GM18907 (cell line): ENCODE measurements around the gene ATAD5.
"Not testable (repeated sequence)": the region's sequence is repeated elsewhere in the genome, so short reads cannot be mapped to it uniquely, and the experiment has no call there.

ENCODE experiments used
- ATAC-seq: cut with Tn5 transposase; IDR thresholded peaks from one replicate; pipeline ENCODE4 v1.9.1; 2021; ENCODE audit warnings: mild to moderate bottlenecking, moderate library complexity; ENCODE audit not compliant: unreplicated experiment

The ATAD5 gene

GRCh38 chr17:30821871-30822723 lies 9.7 kb upstream of the ATAD5 start:
- ATAC-seq, result no peak

DNA sequence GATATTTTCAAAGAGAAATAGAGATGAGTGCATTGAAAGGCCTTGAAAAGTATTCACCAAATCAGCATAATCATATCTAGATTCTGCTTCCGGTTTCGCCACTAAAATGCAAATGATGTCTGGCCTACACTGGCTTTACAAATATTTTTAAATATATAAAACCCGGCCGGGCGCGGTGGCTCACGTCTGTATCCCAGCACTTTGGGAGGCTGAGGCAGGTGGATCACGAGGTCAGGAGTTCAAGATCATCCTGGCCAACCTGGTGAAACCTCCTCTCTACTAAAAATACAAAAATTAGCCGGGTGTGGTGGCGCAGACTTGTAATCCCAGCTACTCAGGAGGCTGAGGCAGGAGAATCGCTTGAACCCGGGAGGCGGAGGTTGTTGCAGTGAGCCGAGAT lies 8.8 kb upstream of the ATAD5 start:
- ATAC-seq, result not testable (repeated sequence)

GRCh38 chr17:30823421-30823820 lies 8.3 kb upstream of the ATAD5 start:
- no peak for ATAC-seq

DNA sequence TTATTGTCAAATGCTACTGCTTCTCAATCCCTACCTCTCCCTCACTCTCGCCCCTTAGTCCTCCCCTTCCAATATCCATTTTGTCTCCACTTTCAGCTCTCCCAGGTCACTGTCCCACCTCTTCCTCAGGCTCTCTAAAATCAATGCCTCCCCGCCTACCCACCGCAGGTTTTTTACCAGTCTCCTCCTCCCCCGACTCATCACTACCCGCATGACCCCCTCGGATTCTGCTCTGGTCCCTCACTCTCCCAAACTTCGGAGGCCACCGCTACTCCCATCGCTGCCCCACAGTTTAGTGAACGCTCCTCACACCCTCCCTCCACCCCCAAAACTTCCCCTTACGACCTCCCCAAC lies 7.8 kb upstream of the ATAD5 start:
- ATAC-seq, result no peak

DNA sequence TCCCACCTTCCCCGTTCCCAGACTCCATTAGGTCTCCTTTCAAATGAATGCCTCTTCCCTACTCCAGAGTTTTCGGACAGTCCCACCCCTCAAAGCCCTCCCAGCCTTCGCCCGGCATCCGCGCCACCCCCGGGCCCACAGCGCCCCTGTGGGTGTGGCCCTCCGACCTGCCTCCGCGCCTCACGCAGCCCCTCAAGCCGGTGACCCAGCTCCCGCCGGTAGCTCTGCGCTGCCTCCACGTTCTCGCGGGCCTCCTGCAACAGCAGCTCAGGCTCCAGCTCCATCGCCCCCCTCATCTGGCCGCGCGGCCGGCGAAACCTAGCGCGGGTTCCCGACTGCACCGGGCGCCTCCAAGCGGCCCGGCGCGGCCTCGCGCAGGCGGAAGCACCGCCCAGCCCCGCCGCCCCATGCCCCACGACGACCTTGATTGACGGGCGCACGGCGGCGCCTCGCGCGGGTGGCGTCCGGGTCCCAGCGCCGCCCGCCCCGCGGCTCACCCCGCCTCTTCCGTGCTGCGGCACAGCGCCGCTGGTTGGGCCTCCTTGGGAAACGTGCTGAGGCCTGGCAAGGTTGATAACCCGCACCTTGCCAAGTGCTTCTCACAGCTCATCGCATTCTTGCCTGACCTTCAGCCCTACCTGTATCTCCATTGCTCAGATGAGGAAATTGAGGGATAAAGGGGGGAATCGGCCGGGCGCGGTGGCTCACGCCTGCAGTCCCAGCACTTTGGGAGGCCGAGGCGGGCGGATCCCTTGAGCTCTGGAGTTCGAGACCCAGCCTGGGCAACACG lies 7.2 kb upstream of the ATAD5 start, which contains the start of gene CRLF3:
Gene CRLF3 (minus strand): TSS at position 337 of the 790 bp plus-strand sequence. CDS start 41 bp downstream, at position 296.
- peak; percentile 81 for ATAC-seq

GRCh38 chr17:30827082-30827481 lies 4.7 kb upstream of the ATAD5 start:
- ATAC-seq, result no peak

DNA sequence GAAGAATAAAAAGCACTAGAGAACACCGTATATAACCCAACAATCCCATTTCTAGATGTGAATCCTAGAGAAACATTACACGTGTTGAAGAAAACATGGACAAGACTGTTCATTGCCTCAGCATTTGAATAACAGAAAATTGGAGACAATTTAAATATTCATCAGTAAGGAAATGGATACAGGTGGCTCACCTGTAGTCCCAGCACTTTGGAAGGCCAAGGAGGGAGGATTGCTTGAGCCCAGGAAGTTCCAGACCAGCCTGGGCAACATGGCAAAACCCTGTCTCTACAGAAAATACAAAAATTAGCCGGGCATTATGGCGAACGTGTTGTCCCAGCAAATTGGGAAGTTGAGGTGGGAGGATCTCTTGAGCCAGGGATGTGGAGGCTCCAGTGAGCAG lies 2.7 kb upstream of the ATAD5 start:
- ATAC-seq, result no peak

GRCh38 chr17:30831257-30831656 lies 509 bp upstream of the ATAD5 start:
- no peak for ATAC-seq

DNA sequence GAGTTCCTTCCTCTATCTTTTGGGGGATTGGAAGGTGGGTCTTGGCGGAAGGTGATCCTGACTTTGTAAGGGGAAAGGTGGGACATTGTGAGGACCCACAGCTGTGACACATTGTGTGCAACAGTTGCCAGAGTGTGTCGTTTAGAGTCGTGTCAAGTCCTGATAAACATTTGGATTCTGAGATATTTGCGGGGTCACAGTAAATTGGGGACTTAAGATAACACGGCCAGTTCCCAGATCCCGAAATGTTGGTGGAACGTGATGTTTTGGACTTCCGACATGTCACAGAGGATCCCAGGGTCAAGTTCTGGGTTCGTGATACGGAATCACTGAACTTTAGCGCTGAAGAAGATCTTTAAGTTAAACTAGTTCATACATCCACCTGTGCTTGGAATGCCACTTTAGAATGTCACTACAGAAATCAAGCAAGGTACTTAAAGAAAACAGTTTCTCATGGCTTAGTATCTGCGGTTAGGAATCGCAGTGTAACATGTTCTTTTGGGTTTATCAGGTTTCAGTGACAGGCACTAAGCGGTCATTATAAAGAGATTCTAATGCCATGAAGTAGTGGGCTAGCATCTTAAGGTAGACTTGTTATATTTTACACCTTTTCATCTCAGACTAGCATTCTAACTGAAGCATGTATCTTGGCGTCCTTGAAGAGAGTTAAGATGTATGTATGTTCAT lies 815 bp downstream of the ATAD5 start:
- no peak for ATAC-seq

DNA sequence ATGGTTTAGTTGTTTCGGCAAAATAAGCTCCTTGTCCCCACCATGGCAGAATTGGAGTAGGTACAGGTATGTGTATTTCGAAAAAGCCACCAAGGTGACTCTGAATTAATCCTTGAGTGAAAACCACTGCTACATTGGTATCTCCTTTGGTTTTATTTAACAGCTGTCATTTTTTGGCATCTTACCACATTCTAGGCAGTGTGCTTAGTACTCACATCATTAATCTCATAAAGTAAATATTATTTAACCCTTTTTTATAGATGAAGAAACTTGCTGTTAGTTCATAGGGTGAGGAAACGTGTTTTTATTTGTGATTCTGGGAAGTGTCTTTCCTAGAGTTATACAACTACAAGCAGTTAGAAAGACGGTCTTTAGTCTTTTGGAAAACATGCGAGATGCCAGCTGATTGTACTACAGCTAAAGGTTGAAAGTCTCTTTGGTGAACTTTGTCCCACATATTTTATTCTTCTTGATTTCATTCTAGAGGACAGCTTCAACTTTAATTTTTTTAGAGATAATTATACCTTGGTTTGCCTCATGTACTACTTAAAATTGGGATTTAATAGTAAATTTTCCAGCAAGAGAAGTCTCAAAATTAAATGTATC lies 6.5 kb downstream of the ATAD5 start:
- ATAC-seq, result no peak

- no peak for ATAC-seq
Measured at GRCh38 chr17:30840771-30841170, 9.0 kb downstream of the ATAD5 start.

DNA sequence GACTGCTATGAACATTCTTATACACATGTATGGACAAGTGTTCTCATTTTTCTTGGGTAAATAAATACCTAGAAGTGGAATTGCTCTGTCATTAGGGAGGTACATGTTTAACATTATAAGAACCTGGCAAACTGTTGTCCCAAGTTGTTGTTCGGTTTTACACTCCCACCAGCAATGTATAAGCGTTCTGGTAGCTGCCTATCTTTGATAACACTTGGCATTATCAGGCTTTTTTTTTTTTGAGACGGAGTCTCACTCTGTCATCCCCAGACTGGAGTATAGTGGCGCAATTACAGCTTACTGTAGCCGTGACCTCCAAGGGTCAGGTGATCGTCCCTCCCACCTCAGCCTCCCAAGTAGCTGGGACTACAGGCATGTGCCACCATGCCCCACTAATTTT lies 16.3 kb downstream of the ATAD5 start:
- ATAC-seq, result no peak

- ATAC-seq, result no peak
Measured at GRCh38 chr17:30854146-30854545, 22.4 kb downstream of the ATAD5 start.

- no peak for ATAC-seq
Measured at GRCh38 chr17:30858556-30859250, 26.9 kb downstream of the ATAD5 start.

DNA sequence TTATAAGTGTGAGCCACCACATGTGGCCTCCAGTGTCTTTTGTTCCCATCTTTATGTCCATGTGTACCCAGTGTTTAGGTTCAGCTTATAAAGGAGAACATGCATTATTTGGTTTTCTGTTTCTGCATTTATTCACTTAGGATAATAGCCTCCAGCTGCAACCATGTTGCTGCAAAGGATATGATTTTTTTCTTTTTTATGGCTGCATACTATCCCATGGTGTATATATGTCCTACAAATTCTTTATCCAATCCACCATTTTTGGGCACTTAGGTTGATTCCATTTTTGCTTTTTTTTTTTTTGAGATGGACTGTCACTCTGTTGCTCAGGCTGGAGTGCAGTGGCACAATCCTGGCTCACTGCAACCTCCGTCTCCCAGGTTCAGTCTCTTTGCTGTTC lies 32.9 kb downstream of the ATAD5 start:
- ATAC-seq, result no peak

GRCh38 chr17:30869005-30869404 lies 37.2 kb downstream of the ATAD5 start:
- no peak for ATAC-seq

DNA sequence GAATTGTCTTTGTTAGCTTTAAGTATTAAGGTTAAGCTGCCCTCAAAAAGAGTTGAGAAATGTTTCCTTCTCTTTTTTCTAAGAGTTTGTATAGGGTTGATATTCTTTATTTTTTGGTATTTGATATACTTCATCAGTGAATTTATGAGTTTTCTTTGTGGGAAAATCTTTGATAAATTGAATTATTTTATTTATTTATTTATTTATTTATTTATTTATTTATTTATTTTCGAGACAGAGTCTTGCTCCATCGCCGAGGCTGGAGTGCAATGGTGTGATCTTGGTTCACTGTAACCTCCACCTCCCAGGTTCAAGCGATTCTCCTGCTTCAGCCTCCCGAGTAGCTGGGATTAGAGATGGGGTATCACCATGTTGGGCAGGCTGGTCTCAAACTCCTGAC lies 54.4 kb downstream of the ATAD5 start:
- ATAC-seq, result no peak

DNA sequence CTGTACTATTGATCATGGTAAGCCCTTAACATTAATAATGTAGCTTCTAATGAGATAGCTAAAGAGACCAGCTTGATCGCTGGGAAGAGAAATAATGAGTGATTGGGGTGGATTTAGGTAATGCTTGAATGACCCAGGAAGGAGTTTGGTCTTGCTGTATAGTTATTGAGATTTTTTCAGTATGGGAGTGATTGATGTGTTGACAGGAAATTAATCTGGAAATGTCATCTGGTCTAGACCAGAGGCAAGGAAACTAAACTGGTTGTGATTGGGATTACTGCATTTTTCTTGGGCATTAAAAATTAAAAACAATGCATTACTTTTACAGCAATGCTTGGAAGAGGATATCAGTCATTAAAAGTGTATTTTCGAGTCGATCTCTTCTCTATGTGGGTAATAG lies 62.5 kb downstream of the ATAD5 start:
- ATAC-seq, result no peak

GRCh38 chr17:30897311-30897710 lies 65.5 kb downstream of the ATAD5 start:
- ATAC-seq, result no peak

- ATAC-seq, result peak; percentile 33
Measured at GRCh38 chr17:30905742-30906100, 74.0 kb downstream of the ATAD5 start.
